GM10266 (cell line): ENCODE measurements around the gene MAPK11.

ENCODE experiments used
- DNase-seq: peaks from one replicate; pipeline ENCODE4 v3.0.0; 2012; ENCODE audit errors: extremely low spot score
- CTCF ChIP-seq: IDR thresholded peaks from 2 replicates; pipeline ENCODE4 v1.5.1; 2012; ENCODE audit warnings: mild to moderate bottlenecking, low read depth; ENCODE audit not compliant: control insufficient read depth, insufficient read depth; ENCODE audit errors: missing control alignments

The MAPK11 gene

GRCh38 chr22:50249341-50250248 lies 20.6 kb downstream of the MAPK11 start:
- TF ChIP-seq CTCF = no peak

DNA sequence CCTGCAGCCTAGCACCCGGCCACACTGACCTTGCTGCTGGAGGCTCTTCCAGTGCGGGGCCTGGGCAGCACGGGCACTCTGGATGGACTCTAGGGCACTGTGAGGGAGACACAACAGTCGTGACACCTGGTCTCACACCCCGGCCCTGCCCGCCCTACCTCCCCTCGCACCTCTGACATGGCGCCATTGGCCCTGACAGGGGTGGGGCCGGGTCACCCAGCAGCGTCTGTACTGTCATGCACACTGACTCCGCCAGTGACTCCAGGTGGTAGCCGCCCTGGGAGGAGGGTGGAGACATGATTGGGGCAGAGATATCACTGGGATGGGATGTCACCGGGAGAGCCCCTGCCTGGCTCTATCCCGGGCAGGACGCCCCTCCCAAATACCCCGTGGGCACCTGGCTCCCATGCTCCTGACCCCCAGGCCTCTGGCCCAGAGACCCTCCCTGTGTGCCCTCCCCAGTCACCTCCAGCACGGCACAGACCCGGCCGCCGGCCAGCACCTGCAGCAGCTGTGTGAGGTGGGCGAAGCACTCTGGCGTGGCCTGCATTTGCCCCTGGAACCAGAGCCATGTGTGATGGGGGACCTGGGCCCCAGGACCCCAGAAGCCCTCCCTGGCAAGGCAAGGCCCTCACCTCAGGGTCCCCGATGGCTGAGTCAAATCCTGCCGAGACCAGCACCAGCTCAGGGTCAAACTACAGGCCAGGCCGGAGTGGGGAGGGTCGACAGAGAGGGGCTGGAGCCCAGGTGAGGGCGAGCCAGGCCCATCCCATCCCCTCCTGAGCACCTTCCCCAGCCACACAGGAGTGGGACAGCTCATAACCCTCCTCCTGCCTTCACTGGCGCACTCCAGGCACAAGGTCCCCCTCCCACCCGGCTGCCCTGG lies 21.7 kb downstream of the MAPK11 start:
- TF ChIP-seq CTCF = no peak
- DNase-seq = no peak

More at GRCh38 chr22:50249341-50250248, 20.6 kb downstream of the MAPK11 start:
- DNase-seq = no peak

DNA sequence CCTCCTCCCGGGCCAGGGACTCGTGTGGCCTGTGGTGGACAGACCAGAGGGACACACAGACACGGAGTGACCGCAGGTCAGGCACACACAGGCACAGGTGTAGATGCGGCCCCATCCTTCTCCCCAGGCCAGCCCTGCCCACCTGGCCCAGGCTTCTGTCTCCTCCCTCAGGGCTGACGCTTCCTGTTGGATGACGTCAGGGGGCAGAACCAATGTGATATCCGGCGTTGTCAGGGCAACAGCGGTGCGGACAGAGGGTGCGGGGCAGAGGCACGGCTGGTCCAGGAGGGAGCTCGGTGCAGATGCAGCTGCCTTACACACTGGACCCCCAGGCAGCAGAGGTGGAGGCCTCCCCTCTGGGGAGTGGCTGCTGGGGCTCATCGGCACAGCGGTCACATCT lies 22.4 kb downstream of the MAPK11 start:
- no peak for TF ChIP-seq CTCF
- DNase-seq = no peak

- DNase-seq = no peak
- TF ChIP-seq CTCF = no peak
Observed at GRCh38 chr22:50246242-50247175, 23.7 kb downstream of the MAPK11 start.

GRCh38 chr22:50245214-50246072 lies 24.7 kb downstream of the MAPK11 start:
- no peak for DNase-seq
- no peak for TF ChIP-seq CTCF

DNA sequence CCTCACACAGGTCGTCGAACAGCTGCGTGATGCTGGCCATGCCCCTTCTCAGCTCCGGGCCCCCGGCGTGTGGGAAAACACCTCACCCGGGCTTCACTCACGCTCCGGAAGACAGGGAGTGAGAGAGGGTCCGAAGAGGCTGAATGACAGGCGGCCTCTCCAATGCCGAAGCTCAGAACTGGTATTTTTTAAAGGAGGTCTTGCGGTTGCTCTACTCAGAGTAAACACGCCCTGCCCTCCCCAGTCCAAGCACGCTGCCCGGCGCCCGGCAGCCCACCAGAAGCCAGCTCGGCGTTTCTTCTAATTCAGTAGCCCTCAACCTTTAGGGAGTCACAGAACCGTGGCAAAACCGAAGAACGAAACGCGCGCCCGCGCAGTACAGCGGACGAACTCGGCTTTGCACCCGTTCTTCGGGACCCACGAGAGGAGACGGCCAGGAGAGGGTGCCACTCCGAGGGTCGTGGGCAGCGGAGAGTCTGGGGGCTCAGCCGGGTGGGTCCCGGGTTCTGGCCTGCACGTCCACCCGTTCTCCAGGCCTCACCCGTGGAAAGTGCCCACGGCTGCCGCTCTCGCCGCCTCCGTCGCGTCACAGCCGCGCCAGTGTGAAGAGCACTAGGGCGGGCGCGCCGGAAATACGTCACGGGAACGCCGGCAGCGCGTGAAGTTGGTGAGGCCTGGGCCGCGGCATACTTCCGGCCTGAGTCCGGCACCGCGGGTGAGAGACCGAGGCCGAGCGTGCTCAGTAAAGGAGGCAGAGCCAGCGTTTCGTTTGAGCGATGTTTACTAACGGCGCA lies 25.6 kb downstream of the MAPK11 start, which contains the start of gene TUBGCP6:
TUBGCP6 (minus strand) TSS at position 604 of the 794 bp plus-strand sequence; CDS start at position 40, 564 bp downstream.
- peak; percentile 95 for DNase-seq
- peak; percentile 1 for TF ChIP-seq CTCF
